ENCODE measurements around the gene LILRA1. TPM values are rescaled to one million over a fixed set of nuclear protein-coding genes. Genes with fewer than 3 reads are reported as not detected.
"Not testable (repeated sequence)": the region's sequence is repeated elsewhere in the genome, so short reads cannot be mapped to it uniquely, and the experiment has no call there.

LILRA1 gene
- total and polyA plus RNA-seq, 2 donors (not counting 1 experiment from before 2014, with no cell fraction given), result 1.5 TPM; not detected in 1

DNA sequence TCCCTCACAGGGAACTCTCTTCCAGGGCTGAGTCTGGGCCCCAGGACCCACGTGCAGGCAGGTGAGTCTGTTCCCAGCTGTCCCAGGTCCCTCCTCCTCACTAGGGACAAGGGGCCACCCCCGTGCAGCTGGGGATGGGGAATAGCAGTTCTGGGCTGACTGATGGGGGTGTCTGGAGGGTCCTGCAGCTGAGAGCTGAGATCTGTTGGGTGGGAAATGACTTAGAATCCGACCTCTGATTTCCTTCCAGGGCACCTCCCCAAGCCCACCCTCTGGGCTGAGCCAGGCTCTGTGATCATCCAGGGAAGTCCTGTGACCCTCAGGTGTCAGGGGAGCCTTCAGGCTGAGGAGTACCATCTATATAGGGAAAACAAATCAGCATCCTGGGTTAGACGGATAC is 19.4 kb upstream of the LILRA1 start:
- no peak for TF ChIP-seq EZH2 (IDR thresholded peaks at IDR 0.05; ENCODE audit: borderline replicate concordance, insufficient read depth, low read depth, low read length, poor library complexity, severe bottlenecking)
- TF ChIP-seq, protein P1, sequence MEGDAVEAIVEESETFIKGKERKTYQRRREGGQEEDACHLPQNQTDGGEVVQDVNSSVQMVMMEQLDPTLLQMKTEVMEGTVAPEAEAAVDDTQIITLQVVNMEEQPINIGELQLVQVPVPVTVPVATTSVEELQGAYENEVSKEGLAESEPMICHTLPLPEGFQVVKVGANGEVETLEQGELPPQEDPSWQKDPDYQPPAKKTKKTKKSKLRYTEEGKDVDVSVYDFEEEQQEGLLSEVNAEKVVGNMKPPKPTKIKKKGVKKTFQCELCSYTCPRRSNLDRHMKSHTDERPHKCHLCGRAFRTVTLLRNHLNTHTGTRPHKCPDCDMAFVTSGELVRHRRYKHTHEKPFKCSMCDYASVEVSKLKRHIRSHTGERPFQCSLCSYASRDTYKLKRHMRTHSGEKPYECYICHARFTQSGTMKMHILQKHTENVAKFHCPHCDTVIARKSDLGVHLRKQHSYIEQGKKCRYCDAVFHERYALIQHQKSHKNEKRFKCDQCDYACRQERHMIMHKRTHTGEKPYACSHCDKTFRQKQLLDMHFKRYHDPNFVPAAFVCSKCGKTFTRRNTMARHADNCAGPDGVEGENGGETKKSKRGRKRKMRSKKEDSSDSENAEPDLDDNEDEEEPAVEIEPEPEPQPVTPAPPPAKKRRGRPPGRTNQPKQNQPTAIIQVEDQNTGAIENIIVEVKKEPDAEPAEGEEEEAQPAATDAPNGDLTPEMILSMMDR (IDR thresholded peaks at IDR 0.05), result no peak
- POLR2A ChIA-PET, result no interaction called here
- WGBS (ENCODE audit: insufficient coverage), result 80% methylated on average over 1 of the region's 4 CpGs
- ATAC-seq (ENCODE audit: low read depth) (no peak), DNase-seq (no peak)
- no peak overlapping the region for H3K4me3 Mint-ChIP-seq
- H3K27ac ChIP-seq (ENCODE audit: low read length in 2 of 2), result no peak overlapping the region
- peak overlapping the region in 1 of 5 experiments; percentile 57 for H3K4me3 ChIP-seq (ENCODE audit: control extremely low read depth in 1 of 5, extremely low read depth in 1 of 5, insufficient read depth in 1 of 5, low read depth in 2 of 5, low read length in 4 of 5)
- no peaks in the 10 kb centered on the region for H3K9me3 Mint-ChIP-seq (ENCODE audit: insufficient read depth)
- no peaks in the 10 kb centered on the region for H3K79me2 ChIP-seq (ENCODE audit: control insufficient read depth, insufficient read depth, low read length)
- peaks cover 4% of the 10 kb centered on the region for H3K27me3 Mint-ChIP-seq
- intact Hi-C loops (cut with micrococcal nuclease), result no loop called here
- H3K9ac ChIP-seq (ENCODE audit: low read length), result peak overlapping the region; percentile 41
- no peaks in the 10 kb centered on the region for H3K36me3 ChIP-seq (replicated peaks in 1 of 2; ENCODE audit: control extremely low read depth in 1 of 2, control insufficient read depth in 1 of 2, extremely low read depth in 1 of 2, insufficient read depth in 2 of 2, low read length in 1 of 2)
- CTCF ChIA-PET, result interaction anchor here (1.6 kb wide), 1 partner anchor 103 kb away, joined by 5 read pairs; no protein-coding TSS in a partner anchor
- H3K4me2 ChIP-seq (replicated peaks; ENCODE audit: low read depth, low read length, poor library complexity, severe bottlenecking), result peak overlapping the region; percentile 82
- peaks cover 23% of the 10 kb centered on the region for H3K4me1 Mint-ChIP-seq
- H4K20me1 ChIP-seq (ENCODE audit: control insufficient read depth, insufficient read depth, low read length, poor library complexity, severe bottlenecking), result no peaks in the 10 kb centered on the region
- H3K9me3 ChIP-seq (ENCODE audit: control extremely low read depth in 1 of 3, control insufficient read depth in 2 of 3, insufficient read depth in 1 of 3, low read length in 2 of 3), result peaks cover 0 to 3% (median 1%) of the 10 kb centered on the region in 3 donors
- H3K27ac Mint-ChIP-seq, result no peak overlapping the region
- peak overlapping the region; percentile 70 for H2AFZ ChIP-seq (ENCODE audit: insufficient read depth, low read depth, low read length, poor library complexity, severe bottlenecking)
- H3K27me3 ChIP-seq (replicated peaks in 1 of 4; ENCODE audit: control extremely low read depth in 1 of 4, control insufficient read depth in 3 of 4, insufficient read depth in 4 of 4, low read length in 3 of 4), result no peaks in the 10 kb centered on the region
- H3K4me1 ChIP-seq (ENCODE audit: control insufficient read depth in 2 of 2, insufficient read depth in 2 of 2, low read length in 2 of 2), result peaks cover 23 to 27% of the 10 kb centered on the region in 2 donors

DNA sequence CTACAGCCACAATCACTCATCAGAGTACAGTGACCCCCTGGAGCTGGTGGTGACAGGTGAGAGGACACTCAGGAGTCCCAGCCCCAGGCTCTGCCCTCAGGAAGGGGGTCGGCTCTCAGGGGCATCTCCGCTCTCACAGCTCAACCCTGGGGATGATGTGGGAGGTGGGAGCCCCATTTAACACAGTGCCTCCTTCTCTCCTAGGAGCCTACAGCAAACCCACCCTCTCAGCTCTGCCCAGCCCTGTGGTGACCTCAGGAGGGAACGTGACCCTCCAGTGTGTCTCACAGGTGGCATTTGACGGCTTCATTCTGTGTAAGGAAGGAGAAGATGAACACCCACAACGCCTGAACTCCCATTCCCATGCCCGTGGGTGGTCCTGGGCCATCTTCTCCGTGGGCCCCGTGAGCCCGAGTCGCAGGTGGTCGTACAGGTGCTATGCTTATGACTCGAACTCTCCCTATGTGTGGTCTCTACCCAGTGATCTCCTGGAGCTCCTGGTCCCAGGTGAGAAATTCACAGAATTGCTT is 18.8 kb upstream of the LILRA1 start:
- peaks cover 4% of the 10 kb centered on the region for H3K27me3 Mint-ChIP-seq
- ChIA-PET CTCF (no interaction called here), POLR2A (no interaction called here)
- H3K4me2 ChIP-seq (replicated peaks; ENCODE audit: low read depth, low read length, poor library complexity, severe bottlenecking), result no peak overlapping the region
- H3K4me3 ChIP-seq (ENCODE audit: control extremely low read depth in 1 of 5, extremely low read depth in 1 of 5, insufficient read depth in 1 of 5, low read depth in 2 of 5, low read length in 4 of 5), result peak overlapping the region in 1 of 5 experiments; percentile 57
- H3K9me3 Mint-ChIP-seq (ENCODE audit: insufficient read depth), result no peaks in the 10 kb centered on the region
- H3K27ac Mint-ChIP-seq, result no peak overlapping the region
- H2AFZ ChIP-seq (ENCODE audit: insufficient read depth, low read depth, low read length, poor library complexity, severe bottlenecking), result no peak overlapping the region
- 82% methylated on average over 10 of the region's 12 CpGs for WGBS (ENCODE audit: insufficient coverage)
- intact Hi-C loops (cut with micrococcal nuclease), result no loop called here
- no peak overlapping the region for H3K27ac ChIP-seq (ENCODE audit: low read length in 2 of 2)
- ATAC-seq (ENCODE audit: low read depth) (no peak), DNase-seq (no peak)
- no peaks in the 10 kb centered on the region for H3K79me2 ChIP-seq (ENCODE audit: control insufficient read depth, insufficient read depth, low read length)
- peaks cover 23% of the 10 kb centered on the region for H3K4me1 Mint-ChIP-seq
- no peaks in the 10 kb centered on the region for H4K20me1 ChIP-seq (ENCODE audit: control insufficient read depth, insufficient read depth, low read length, poor library complexity, severe bottlenecking)
- H3K36me3 ChIP-seq (replicated peaks in 1 of 2; ENCODE audit: control extremely low read depth in 1 of 2, control insufficient read depth in 1 of 2, extremely low read depth in 1 of 2, insufficient read depth in 2 of 2, low read length in 1 of 2), result no peaks in the 10 kb centered on the region
- no peak overlapping the region for H3K4me3 Mint-ChIP-seq
- H3K27me3 ChIP-seq (replicated peaks in 1 of 4; ENCODE audit: control extremely low read depth in 1 of 4, control insufficient read depth in 3 of 4, insufficient read depth in 4 of 4, low read length in 3 of 4), result no peaks in the 10 kb centered on the region
- peaks cover 0 to 3% (median 1%) of the 10 kb centered on the region in 3 donors for H3K9me3 ChIP-seq (ENCODE audit: control extremely low read depth in 1 of 3, control insufficient read depth in 2 of 3, insufficient read depth in 1 of 3, low read length in 2 of 3)
- no peak overlapping the region for H3K9ac ChIP-seq (ENCODE audit: low read length)
- TF ChIP-seq, protein P1 (IDR thresholded peaks at IDR 0.05), result no peak
- TF ChIP-seq EZH2 (IDR thresholded peaks at IDR 0.05; ENCODE audit: borderline replicate concordance, insufficient read depth, low read depth, low read length, poor library complexity, severe bottlenecking), result no peak
- H3K4me1 ChIP-seq (ENCODE audit: control insufficient read depth in 2 of 2, insufficient read depth in 2 of 2, low read length in 2 of 2), result peaks cover 23 to 27% of the 10 kb centered on the region in 2 donors

DNA sequence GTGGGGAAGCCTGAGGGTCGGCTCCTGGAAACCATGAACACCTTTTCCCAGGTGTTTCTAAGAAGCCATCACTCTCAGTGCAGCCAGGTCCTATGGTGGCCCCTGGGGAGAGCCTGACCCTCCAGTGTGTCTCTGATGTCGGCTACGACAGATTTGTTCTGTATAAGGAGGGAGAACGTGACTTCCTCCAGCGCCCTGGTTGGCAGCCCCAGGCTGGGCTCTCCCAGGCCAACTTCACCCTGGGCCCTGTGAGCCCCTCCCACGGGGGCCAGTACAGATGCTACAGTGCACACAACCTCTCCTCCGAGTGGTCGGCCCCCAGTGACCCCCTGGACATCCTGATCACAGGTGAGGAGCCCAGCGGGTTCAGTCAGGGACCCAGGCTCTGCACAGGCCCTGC is 18.2 kb upstream of the LILRA1 start:
- H3K4me1 ChIP-seq (ENCODE audit: control insufficient read depth in 2 of 2, insufficient read depth in 2 of 2, low read length in 2 of 2), result peaks cover 23 to 27% of the 10 kb centered on the region in 2 donors
- H3K36me3 ChIP-seq (replicated peaks in 1 of 2; ENCODE audit: control extremely low read depth in 1 of 2, control insufficient read depth in 1 of 2, extremely low read depth in 1 of 2, insufficient read depth in 2 of 2, low read length in 1 of 2); H3K27ac Mint-ChIP-seq; intact Hi-C loops (cut with micrococcal nuclease); H2AFZ ChIP-seq (ENCODE audit: insufficient read depth, low read depth, low read length, poor library complexity, severe bottlenecking); H3K79me2 ChIP-seq (ENCODE audit: control insufficient read depth, insufficient read depth, low read length); H3K27me3 ChIP-seq (replicated peaks in 1 of 4; ENCODE audit: control extremely low read depth in 1 of 4, control insufficient read depth in 3 of 4, insufficient read depth in 4 of 4, low read length in 3 of 4); H3K9ac ChIP-seq (ENCODE audit: low read length); DNase-seq; H3K9me3 ChIP-seq (ENCODE audit: control extremely low read depth in 1 of 3, control insufficient read depth in 2 of 3, insufficient read depth in 1 of 3, low read length in 2 of 3); H4K20me1 ChIP-seq (ENCODE audit: control insufficient read depth, insufficient read depth, low read length, poor library complexity, severe bottlenecking); H3K27me3 Mint-ChIP-seq; H3K4me3 ChIP-seq (ENCODE audit: control extremely low read depth in 1 of 5, extremely low read depth in 1 of 5, insufficient read depth in 1 of 5, low read depth in 2 of 5, low read length in 4 of 5); H3K27ac ChIP-seq (ENCODE audit: low read length in 2 of 2); CTCF ChIA-PET; H3K4me3 Mint-ChIP-seq; H3K4me2 ChIP-seq (replicated peaks; ENCODE audit: low read depth, low read length, poor library complexity, severe bottlenecking); ATAC-seq (ENCODE audit: low read depth); H3K9me3 Mint-ChIP-seq (ENCODE audit: insufficient read depth); POLR2A ChIA-PET: not testable (repeated sequence)
- H3K4me1 Mint-ChIP-seq, result peaks cover 23% of the 10 kb centered on the region
- 70% methylated on average over 5 of the region's 9 CpGs for WGBS (ENCODE audit: insufficient coverage)
